ENCODE data around the gene SORL1-AS1.

SORL1-AS1 gene

DNA sequence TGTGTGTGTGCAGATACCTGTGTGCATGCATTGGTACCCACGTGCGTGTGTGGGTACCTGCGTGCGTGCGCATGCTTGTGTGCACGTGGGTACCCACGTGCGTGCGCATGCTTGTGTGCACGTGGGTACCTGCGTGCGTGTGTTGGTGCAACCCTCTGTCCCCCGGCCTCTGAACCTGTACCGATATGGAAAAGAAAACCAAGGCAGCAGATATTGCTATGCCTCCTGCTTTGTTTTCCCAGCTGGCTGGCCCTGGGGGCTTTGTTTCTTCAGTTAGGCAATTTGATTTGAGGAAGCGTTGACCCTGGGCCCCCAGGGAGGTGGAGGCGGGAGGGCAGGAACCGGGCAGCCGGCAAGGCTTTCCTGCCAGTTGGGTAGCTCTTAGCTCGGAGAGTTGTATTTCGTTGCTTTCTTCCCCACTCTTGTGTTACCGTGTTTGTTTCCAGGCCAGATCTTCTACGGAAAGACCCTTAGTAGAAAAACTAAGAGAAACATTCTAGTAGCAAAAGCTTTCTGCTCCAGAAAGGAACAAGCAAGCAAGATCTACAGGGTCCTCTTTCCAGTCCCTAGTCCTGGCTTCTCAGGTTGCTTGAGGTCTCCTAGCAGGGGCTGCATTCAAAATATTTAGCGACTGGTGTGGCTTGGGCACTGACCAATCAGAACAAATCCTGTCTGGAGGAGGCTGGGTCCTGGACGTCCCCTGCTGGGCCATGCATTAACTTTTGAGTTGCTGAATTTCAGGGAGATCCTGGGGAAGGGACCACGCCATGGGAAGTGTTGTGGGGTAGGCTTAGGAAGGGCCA, 26.3 kb upstream of the SORL1-AS1 start:
- CTCF ChIA-PET: interaction anchor here (0.6 kb wide), 1 partner anchor 61 kb away, joined by 5 read pairs; no protein-coding TSS in a partner anchor
- POLR2A ChIA-PET (ENCODE audit: unreplicated experiment): no interaction called here

More for the DNA sequence above, 26.3 kb upstream of the SORL1-AS1 start:
- Histone ChIP-seq H3K9me1 (ENCODE audit: insufficient read depth, low read length) (peaks cover 5% of the 10 kb centered on the region), H3K27ac (ENCODE audit: insufficient read depth, low read length) (no peak overlapping the region), H3K79me1 (ENCODE audit: low read depth in 1 of 2, low read length in 2 of 2) (no peaks in the 10 kb centered on the region), H2AK5ac (ENCODE audit: low read depth, low read length) (no peak overlapping the region), H3K14ac (replicated peaks; ENCODE audit: low read depth, low read length) (no peak overlapping the region), H2BK5ac (ENCODE audit: low read depth, low read length, poor library complexity, severe bottlenecking) (no peak overlapping the region), H2BK20ac (ENCODE audit: low read depth, low read length) (no peak overlapping the region), H3K23ac (ENCODE audit: low read depth, low read length) (no peak overlapping the region), H3K9ac (ENCODE audit: low read depth, low read length) (no peak overlapping the region), H2AFZ (replicated peaks; ENCODE audit: low read length, poor library complexity) (peak overlapping the region; percentile 44), H2AK9ac (replicated peaks; ENCODE audit: low read depth, low read length, poor library complexity) (no peak overlapping the region), H3K36me3 (ENCODE audit: control insufficient read depth, insufficient read depth, low read length) (no peaks in the 10 kb centered on the region), H3K18ac (ENCODE audit: low read depth, low read length) (no peak overlapping the region), H4K91ac (ENCODE audit: insufficient read depth, low read depth, low read length) (no peak overlapping the region), H2BK15ac (ENCODE audit: low read depth, low read length) (no peak overlapping the region), H4K5ac (ENCODE audit: low read depth, low read length) (no peak overlapping the region), H3K4me1 (ENCODE audit: control insufficient read depth, insufficient read depth, low read length) (peaks cover 2% of the 10 kb centered on the region; the same call in 1 of the 2 replicates), H3K27me3 (ENCODE audit: control insufficient read depth, insufficient read depth, low read length) (peaks cover 7% of the 10 kb centered on the region), H3K4me2 (ENCODE audit: low read depth, low read length) (no peak overlapping the region), H2BK120ac (ENCODE audit: low read depth, low read length) (no peak overlapping the region), H3K4ac (ENCODE audit: low read depth, low read length) (no peak overlapping the region), H3K9me3 (ENCODE audit: control insufficient read depth, insufficient read depth, low read length) (no peaks in the 10 kb centered on the region), H3K4me3 (ENCODE audit: insufficient read depth, low read depth, low read length) (no peak overlapping the region), H3K56ac (ENCODE audit: extremely low read depth, insufficient read depth, low read length) (no peak overlapping the region), H4K8ac (ENCODE audit: low read depth in 2 of 2, low read length in 2 of 2) (no peak overlapping the region), H4K20me1 (ENCODE audit: insufficient read depth, low read length) (no peaks in the 10 kb centered on the region)
- DNase-seq (no peak), ATAC-seq (ENCODE audit: low read depth) (peak; percentile 46)
- no peak for TF ChIP-seq MXI1 (IDR thresholded peaks at IDR 0.05; ENCODE audit: borderline replicate concordance, low read depth, low read length)
- TF ChIP-seq MAZ (IDR thresholded peaks at IDR 0.05; ENCODE audit: borderline replicate concordance, low read depth, low read length): no peak
- no peak for TF ChIP-seq RAD21 (IDR thresholded peaks at IDR 0.05; ENCODE audit: low read length)
- TF ChIP-seq, protein P1, sequence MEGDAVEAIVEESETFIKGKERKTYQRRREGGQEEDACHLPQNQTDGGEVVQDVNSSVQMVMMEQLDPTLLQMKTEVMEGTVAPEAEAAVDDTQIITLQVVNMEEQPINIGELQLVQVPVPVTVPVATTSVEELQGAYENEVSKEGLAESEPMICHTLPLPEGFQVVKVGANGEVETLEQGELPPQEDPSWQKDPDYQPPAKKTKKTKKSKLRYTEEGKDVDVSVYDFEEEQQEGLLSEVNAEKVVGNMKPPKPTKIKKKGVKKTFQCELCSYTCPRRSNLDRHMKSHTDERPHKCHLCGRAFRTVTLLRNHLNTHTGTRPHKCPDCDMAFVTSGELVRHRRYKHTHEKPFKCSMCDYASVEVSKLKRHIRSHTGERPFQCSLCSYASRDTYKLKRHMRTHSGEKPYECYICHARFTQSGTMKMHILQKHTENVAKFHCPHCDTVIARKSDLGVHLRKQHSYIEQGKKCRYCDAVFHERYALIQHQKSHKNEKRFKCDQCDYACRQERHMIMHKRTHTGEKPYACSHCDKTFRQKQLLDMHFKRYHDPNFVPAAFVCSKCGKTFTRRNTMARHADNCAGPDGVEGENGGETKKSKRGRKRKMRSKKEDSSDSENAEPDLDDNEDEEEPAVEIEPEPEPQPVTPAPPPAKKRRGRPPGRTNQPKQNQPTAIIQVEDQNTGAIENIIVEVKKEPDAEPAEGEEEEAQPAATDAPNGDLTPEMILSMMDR (conservative IDR thresholded peaks at IDR 0.05; ENCODE audit: low read depth, low read length): no peak
- no peak for TF ChIP-seq POLR2A (IDR thresholded peaks at IDR 0.05; ENCODE audit: low read depth, low read length)
- no peak for TF ChIP-seq BHLHE40 (IDR thresholded peaks at IDR 0.05; ENCODE audit: low read depth, low read length)
- 63% methylated on average over 8 of the region's 25 CpGs; no CpG with 5 or more reads in 1 of the 2 experiments for WGBS, 2 experiments (ENCODE audit: extremely low coverage in 2 of 2, insufficient read length in 1 of 2)
- no TSS peak for BruUV-seq (replicated peaks)
- in situ Hi-C loops (cut with MboI; ENCODE audit: low sequenced_read_pairs) (no loop called here), dilution Hi-C loops (cut with HindIII; ENCODE audit: low sequenced_read_pairs, unreplicated experiment) (no loop called here), intact Hi-C loops (cut with micrococcal nuclease) (no loop called here)

Data from IMR-90 (cell line).